ENCODE measurements around the gene ZSWIM5.
"Not testable (repeated sequence)": the region's sequence is repeated elsewhere in the genome, so short reads cannot be mapped to it uniquely, and the experiment has no call there.

The ZSWIM5 gene

DNA sequence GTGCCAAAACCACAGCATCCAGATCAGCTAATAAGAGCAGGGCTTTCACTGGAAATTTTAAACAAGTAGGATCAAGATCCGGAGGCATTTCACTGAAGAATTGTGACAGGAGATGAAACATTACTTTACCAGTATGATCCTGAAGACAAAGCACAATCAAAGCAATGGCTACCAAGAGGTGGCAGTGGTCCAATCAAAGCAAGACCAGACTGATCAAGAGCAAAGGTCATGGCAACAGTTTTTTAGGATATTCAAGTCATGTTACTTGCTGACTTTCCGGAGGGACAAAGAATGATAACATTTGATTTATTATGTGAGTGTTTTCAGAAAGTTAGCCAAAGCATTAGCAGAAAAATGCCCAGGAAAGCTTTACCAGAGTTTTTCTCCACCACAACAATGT, 8.2 kb downstream of the ZSWIM5 start:
- Histone ChIP-seq H3K36me3 (ENCODE audit: insufficient read depth) (no peaks in the 10 kb centered on the region), H3K4me1 (ENCODE audit: low read depth, poor library complexity, severe bottlenecking) (no peaks in the 10 kb centered on the region), H3K79me2 (ENCODE audit: insufficient read depth, low read depth) (no peaks in the 10 kb centered on the region), H3K27ac (no peak overlapping the region), H3K9ac (no peak overlapping the region), H3K4me2 (no peak overlapping the region), H4K20me1 (ENCODE audit: insufficient read depth) (no peaks in the 10 kb centered on the region), H3K27me3 (ENCODE audit: insufficient read depth, low read depth) (no peaks in the 10 kb centered on the region), H2AFZ (ENCODE audit: low read depth) (no peak overlapping the region), H3K4me3 (IDR thresholded peaks at IDR 0.05; ENCODE audit: insufficient read depth, low read depth, low read length) (no peak overlapping the region)
- TF ChIP-seq, protein P1, sequence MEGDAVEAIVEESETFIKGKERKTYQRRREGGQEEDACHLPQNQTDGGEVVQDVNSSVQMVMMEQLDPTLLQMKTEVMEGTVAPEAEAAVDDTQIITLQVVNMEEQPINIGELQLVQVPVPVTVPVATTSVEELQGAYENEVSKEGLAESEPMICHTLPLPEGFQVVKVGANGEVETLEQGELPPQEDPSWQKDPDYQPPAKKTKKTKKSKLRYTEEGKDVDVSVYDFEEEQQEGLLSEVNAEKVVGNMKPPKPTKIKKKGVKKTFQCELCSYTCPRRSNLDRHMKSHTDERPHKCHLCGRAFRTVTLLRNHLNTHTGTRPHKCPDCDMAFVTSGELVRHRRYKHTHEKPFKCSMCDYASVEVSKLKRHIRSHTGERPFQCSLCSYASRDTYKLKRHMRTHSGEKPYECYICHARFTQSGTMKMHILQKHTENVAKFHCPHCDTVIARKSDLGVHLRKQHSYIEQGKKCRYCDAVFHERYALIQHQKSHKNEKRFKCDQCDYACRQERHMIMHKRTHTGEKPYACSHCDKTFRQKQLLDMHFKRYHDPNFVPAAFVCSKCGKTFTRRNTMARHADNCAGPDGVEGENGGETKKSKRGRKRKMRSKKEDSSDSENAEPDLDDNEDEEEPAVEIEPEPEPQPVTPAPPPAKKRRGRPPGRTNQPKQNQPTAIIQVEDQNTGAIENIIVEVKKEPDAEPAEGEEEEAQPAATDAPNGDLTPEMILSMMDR (conservative IDR thresholded peaks at IDR 0.05; ENCODE audit: low read depth, low read length) = no peak

DNA sequence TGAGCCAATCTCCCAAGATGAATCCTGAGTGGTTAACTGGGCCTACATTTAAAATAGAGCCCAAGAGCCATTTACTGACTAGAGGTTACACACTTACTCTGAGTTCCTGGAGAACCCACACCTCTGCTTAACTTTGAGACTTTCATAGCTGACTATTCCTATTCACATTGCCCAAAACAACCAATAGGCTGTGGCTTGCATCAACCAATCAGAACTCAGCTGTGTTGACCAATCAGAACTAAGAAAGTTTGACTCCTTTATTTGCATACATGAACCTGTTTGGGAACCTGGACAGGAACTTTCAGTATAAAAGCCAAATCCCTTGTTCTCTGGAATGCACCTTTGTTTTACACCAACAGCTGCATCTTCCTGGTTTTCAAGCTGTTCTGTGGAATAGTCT, 9.5 kb downstream of the ZSWIM5 start:
- H3K79me2 ChIP-seq (ENCODE audit: insufficient read depth, low read depth) = no peaks in the 10 kb centered on the region
- TF ChIP-seq, protein P1 (conservative IDR thresholded peaks at IDR 0.05; ENCODE audit: low read depth, low read length) = no peak
- H3K36me3 ChIP-seq (ENCODE audit: insufficient read depth) = no peaks in the 10 kb centered on the region
- no peak overlapping the region for H3K4me2 ChIP-seq
- no peak overlapping the region for H3K9ac ChIP-seq
- no peak overlapping the region for H3K4me3 ChIP-seq (IDR thresholded peaks at IDR 0.05; ENCODE audit: insufficient read depth, low read depth, low read length)
- no peaks in the 10 kb centered on the region for H3K4me1 ChIP-seq (ENCODE audit: low read depth, poor library complexity, severe bottlenecking)
- H4K20me1 ChIP-seq (ENCODE audit: insufficient read depth) = no peaks in the 10 kb centered on the region
- H3K27me3 ChIP-seq (ENCODE audit: insufficient read depth, low read depth) = no peaks in the 10 kb centered on the region
- H3K27ac ChIP-seq = no peak overlapping the region
- no peak overlapping the region for H2AFZ ChIP-seq (ENCODE audit: low read depth)

DNA sequence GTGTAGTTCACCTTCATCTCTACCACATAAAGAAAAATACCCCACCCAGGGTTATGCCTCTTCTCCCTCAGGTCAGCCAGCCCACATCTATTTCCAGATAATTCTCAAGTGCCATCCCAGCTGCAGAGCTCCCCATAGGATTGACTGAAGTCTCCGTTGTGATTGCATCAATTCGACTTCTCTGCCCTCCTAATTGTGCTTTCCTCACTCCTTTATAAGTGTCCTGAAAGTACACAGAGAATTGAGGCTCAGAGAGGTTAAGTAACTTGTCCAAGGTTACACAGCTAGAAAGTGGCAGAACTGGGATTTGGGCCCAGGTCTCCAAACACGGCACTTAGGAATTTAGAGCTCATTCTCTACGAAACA, 15.0 kb downstream of the ZSWIM5 start:
- TF ChIP-seq, protein P1 (conservative IDR thresholded peaks at IDR 0.05; ENCODE audit: low read depth, low read length) = no peak
- Histone ChIP-seq H3K27me3 (ENCODE audit: insufficient read depth, low read depth) (no peaks in the 10 kb centered on the region), H4K20me1 (ENCODE audit: insufficient read depth) (no peaks in the 10 kb centered on the region), H3K4me1 (ENCODE audit: low read depth, poor library complexity, severe bottlenecking) (no peaks in the 10 kb centered on the region), H2AFZ (ENCODE audit: low read depth) (no peak overlapping the region), H3K4me2 (no peak overlapping the region), H3K27ac (no peak overlapping the region), H3K36me3 (ENCODE audit: insufficient read depth) (no peaks in the 10 kb centered on the region), H3K9ac (no peak overlapping the region), H3K79me2 (ENCODE audit: insufficient read depth, low read depth) (no peaks in the 10 kb centered on the region), H3K4me3 (IDR thresholded peaks at IDR 0.05; ENCODE audit: insufficient read depth, low read depth, low read length) (no peak overlapping the region)

DNA sequence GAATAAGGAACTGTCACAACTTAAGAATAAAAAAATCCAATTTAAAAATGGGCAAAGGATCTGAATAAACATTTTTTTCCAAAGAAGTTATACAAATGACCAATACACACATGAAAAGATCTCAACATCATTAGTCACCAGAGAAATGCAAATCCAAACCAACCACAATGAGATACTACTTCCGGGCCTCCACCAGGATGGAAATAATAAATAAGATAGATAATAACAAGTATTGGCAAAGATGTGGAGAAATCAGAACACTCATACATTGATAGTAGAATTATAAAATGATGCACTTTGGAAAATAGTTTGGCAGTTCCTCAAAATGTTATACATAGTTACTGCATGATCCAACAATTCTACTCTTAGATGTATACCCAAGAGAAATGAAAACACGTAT, 18.7 kb downstream of the ZSWIM5 start:
- H3K27ac ChIP-seq = no peak overlapping the region
- TF ChIP-seq, protein P1 (conservative IDR thresholded peaks at IDR 0.05; ENCODE audit: low read depth, low read length) = no peak
- H4K20me1 ChIP-seq (ENCODE audit: insufficient read depth) = no peaks in the 10 kb centered on the region
- no peaks in the 10 kb centered on the region for H3K79me2 ChIP-seq (ENCODE audit: insufficient read depth, low read depth)
- H3K36me3 ChIP-seq (ENCODE audit: insufficient read depth) = no peaks in the 10 kb centered on the region
- H3K4me1 ChIP-seq (ENCODE audit: low read depth, poor library complexity, severe bottlenecking) = no peaks in the 10 kb centered on the region
- H3K9ac ChIP-seq = no peak overlapping the region
- no peak overlapping the region for H2AFZ ChIP-seq (ENCODE audit: low read depth)
- H3K4me3 ChIP-seq (IDR thresholded peaks at IDR 0.05; ENCODE audit: insufficient read depth, low read depth, low read length) = no peak overlapping the region
- no peak overlapping the region for H3K4me2 ChIP-seq
- no peaks in the 10 kb centered on the region for H3K27me3 ChIP-seq (ENCODE audit: insufficient read depth, low read depth)

DNA sequence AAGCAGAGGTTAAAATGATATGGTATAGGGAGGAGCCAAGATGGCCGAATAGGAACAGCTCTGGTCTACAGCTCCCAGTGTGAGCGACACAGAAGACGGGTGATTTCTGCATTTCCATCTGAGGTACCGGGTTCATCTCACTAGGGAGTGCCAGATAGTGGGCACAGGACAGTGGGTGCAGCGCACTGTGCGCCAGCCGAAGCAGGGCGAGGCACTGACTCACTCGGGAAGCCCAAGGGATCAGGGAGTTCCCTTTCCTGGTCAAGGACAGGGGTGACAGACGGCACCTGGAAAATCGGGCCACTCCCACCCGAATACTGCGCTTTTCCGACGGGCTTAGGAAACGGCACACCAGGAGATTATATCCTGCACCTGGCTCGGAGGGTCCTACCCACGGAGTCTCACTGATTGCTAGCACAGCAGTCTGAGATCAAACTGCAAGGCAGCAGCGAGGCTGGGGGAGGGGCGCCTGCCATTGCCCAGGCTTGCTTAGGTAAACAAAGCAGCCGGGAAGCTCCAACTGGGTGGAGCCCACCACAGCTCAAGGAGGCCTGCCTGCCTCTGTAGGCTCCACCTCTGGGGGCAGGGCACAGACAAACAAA, 26.4 kb downstream of the ZSWIM5 start:
- not testable (repeated sequence) for H3K4me3 ChIP-seq (IDR thresholded peaks at IDR 0.05; ENCODE audit: insufficient read depth, low read depth, low read length); H3K4me2 ChIP-seq; H3K27ac ChIP-seq; H3K36me3 ChIP-seq (ENCODE audit: insufficient read depth); H3K9ac ChIP-seq; H4K20me1 ChIP-seq (ENCODE audit: insufficient read depth); H3K27me3 ChIP-seq (ENCODE audit: insufficient read depth, low read depth); H3K79me2 ChIP-seq (ENCODE audit: insufficient read depth, low read depth); H3K4me1 ChIP-seq (ENCODE audit: low read depth, poor library complexity, severe bottlenecking); H2AFZ ChIP-seq (ENCODE audit: low read depth)

Data from KMS-11 (cell line).